Neutrophil (primary cell): Measurements from ENCODE around the gene CHRNA1.

Source experiments
- H3K27ac ChIP-seq: fragments of 200-600 bp; sonication (generic); 2 replicates; pipeline ENCODE4 v1.5.1; 2016; ENCODE audit warnings: mild to moderate bottlenecking, moderate library complexity
- H3K27me3 ChIP-seq: fragments of 200-600 bp; sonication (generic); 2 replicates; pipeline ENCODE4 v1.6.0; 2016; ENCODE audit warnings: mild to moderate bottlenecking
- H3K36me3 ChIP-seq: fragments of 200-600 bp; sonication (generic); 2 replicates; pipeline ENCODE4 v1.5.1; 2017
- H3K4me1 ChIP-seq, 2 experiments: fragments of 200-600 bp in 1 of 2; sonication (generic) in 1 of 2; 1 replicate in 1 of 2; 2 replicates in 1 of 2; pipeline versions ENCODE4 v1.5.1 to v1.6.1; 2013 to 2016; ENCODE audit warnings: low read depth in 1 of 2, low read length in 1 of 2, mild to moderate bottlenecking in 1 of 2, moderate library complexity in 1 of 2; ENCODE audit not compliant: control insufficient read depth in 1 of 2, insufficient read depth in 1 of 2
- H3K4me3 ChIP-seq, 2 experiments: fragments of 200-600 bp in 1 of 2; sonication (generic) in 1 of 2; 1 replicate in 1 of 2; 2 replicates in 1 of 2; pipeline ENCODE4 v1.5.1; 2013 to 2016; ENCODE audit warnings: low read depth in 1 of 2, low read length in 1 of 2, mild to moderate bottlenecking in 1 of 2, moderate library complexity in 1 of 2
- H3K9me3 ChIP-seq: fragments of 200-600 bp; sonication (generic); 2 replicates; pipeline ENCODE4 v1.5.1; 2016
- CTCF ChIP-seq: fragments of 200-600 bp; sonication (generic); IDR thresholded peaks from 2 replicates; pipeline ENCODE4 v1.5.1; 2016; ENCODE audit warnings: antibody characterized with exemption

CHRNA1 gene

GRCh38 chr2:174704642-174705041, 59.6 kb downstream of the CHRNA1 start:
- peaks cover 23 to 25% of the 10 kb centered on the region in 2 experiments for H3K4me1 ChIP-seq
- TF ChIP-seq CTCF = no peak
- H3K27me3 ChIP-seq = peaks cover 38% of the 10 kb centered on the region
- peak overlapping the region; percentile 74 for H3K27ac ChIP-seq
- H3K4me3 ChIP-seq = peak overlapping the region; percentile 10 to 17
- no peaks in the 10 kb centered on the region for H3K9me3 ChIP-seq
- H3K36me3 ChIP-seq = no peaks in the 10 kb centered on the region

- peaks cover 32% of the 10 kb centered on the region for H3K27me3 ChIP-seq
- H3K9me3 ChIP-seq = no peaks in the 10 kb centered on the region
- H3K27ac ChIP-seq = peak overlapping the region; percentile 74
- TF ChIP-seq CTCF = no peak
- H3K4me3 ChIP-seq = peak overlapping the region in 1 of 2 experiments; percentile 17
- H3K4me1 ChIP-seq = peaks cover 23 to 25% of the 10 kb centered on the region in 2 experiments
- no peaks in the 10 kb centered on the region for H3K36me3 ChIP-seq
Observed at GRCh38 chr2:174704061-174704460, 60.2 kb downstream of the CHRNA1 start.

DNA sequence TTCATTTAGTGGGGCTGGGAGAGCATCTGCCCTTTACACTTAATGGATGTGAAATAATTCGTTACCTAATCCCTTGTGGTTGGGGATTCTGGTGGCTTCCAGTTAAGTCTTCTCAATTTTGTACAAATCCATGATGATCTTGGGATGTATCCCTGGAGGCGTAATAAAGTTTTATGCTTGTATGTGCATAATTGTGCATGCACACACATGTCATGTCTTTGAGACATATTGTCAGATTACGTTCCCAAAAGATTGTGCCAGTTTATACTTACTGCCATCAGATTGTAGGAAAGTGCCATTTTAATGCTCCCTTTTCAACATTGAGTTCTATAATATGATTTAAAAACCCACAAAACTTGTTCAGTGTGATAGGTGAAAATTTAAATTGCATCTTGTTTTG, 60.8 kb downstream of the CHRNA1 start:
- H3K4me3 ChIP-seq = no peak overlapping the region
- H3K4me1 ChIP-seq = peaks cover 23 to 25% of the 10 kb centered on the region in 2 experiments
- TF ChIP-seq CTCF = no peak
- peak overlapping the region; percentile 74 for H3K27ac ChIP-seq
- H3K27me3 ChIP-seq = peaks cover 26% of the 10 kb centered on the region
- no peaks in the 10 kb centered on the region for H3K36me3 ChIP-seq
- no peaks in the 10 kb centered on the region for H3K9me3 ChIP-seq

GRCh38 chr2:174702541-174702940, 61.7 kb downstream of the CHRNA1 start:
- TF ChIP-seq CTCF = no peak
- H3K36me3 ChIP-seq = no peaks in the 10 kb centered on the region
- no peak overlapping the region for H3K4me3 ChIP-seq
- peaks cover 23 to 25% of the 10 kb centered on the region in 2 experiments for H3K4me1 ChIP-seq
- H3K9me3 ChIP-seq = no peaks in the 10 kb centered on the region
- no peak overlapping the region for H3K27ac ChIP-seq
- peaks cover 17% of the 10 kb centered on the region for H3K27me3 ChIP-seq

DNA sequence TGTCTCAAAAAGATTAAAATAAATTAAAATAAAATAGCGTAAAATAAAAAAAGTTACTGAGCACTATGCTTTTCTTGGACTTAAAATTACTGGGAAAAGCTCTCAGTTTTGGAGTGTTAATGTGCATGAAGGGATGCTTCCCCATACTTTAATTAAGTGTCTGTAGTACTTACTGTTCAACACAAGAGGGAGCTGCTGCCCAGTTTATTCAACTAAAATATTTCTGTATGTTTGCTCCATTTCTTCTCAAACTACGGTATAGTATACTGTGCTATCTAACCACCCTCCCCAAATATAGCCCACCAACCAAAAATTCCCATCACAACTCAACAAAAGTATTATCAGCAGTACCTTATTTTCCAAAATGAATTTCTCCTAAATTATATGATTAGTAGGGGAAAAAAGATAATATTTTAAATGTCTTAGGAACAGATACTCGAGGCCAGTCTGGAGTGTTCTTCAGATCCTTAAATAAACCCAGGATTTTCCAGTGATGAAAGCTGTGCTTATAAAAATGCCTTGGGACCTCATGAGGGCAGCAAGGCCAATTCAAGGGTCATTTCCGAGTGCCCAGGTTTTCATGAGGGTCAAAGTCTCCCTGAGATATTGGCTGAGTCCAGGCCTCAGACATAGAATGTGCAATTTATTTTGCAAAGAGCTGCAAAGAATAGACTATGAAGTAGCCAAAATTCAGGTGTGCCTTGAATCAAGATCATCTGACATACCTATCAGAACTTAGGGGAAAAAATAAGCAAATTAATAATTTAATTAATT, 64.1 kb downstream of the CHRNA1 start:
- Histone ChIP-seq H3K4me1 (peaks cover 20% of the 10 kb centered on the region in 2 experiments), H3K9me3 (no peaks in the 10 kb centered on the region), H3K4me3 (no peak overlapping the region), H3K27ac (no peak overlapping the region), H3K27me3 (peaks cover 18% of the 10 kb centered on the region), H3K36me3 (no peaks in the 10 kb centered on the region)
- TF ChIP-seq CTCF = peak; percentile 78
